GM12864 (cell line): Measurements from ENCODE around the gene AMOTL1.
"Not testable (repeated sequence)": the region's sequence is repeated elsewhere in the genome, so short reads cannot be mapped to it uniquely, and the experiment has no call there.

Experiments used
- DNase-seq: peaks from one replicate; pipeline ENCODE4 v3.0.0-alpha.2; 2011; ENCODE audit warnings: low read depth
- H3K4me3 ChIP-seq: 2 replicates; pipeline ENCODE4 v1.5.1; 2011; ENCODE audit warnings: mild to moderate bottlenecking, low read depth, low read length, control low read depth
- TF ChIP-seq, protein P1 (sequence below): IDR thresholded peaks from 2 replicates; pipeline ENCODE4 v1.5.1; 2011; ENCODE audit warnings: low read depth, mild to moderate bottlenecking, moderate library complexity, low read length, control low read depth, inconsistent platforms; ENCODE audit errors: missing control alignments

Gene AMOTL1

GRCh38 chr11:94851864-94852636, 83.9 kb downstream of the AMOTL1 start:
- DNase-seq, result no peak
- TF ChIP-seq, protein P1, sequence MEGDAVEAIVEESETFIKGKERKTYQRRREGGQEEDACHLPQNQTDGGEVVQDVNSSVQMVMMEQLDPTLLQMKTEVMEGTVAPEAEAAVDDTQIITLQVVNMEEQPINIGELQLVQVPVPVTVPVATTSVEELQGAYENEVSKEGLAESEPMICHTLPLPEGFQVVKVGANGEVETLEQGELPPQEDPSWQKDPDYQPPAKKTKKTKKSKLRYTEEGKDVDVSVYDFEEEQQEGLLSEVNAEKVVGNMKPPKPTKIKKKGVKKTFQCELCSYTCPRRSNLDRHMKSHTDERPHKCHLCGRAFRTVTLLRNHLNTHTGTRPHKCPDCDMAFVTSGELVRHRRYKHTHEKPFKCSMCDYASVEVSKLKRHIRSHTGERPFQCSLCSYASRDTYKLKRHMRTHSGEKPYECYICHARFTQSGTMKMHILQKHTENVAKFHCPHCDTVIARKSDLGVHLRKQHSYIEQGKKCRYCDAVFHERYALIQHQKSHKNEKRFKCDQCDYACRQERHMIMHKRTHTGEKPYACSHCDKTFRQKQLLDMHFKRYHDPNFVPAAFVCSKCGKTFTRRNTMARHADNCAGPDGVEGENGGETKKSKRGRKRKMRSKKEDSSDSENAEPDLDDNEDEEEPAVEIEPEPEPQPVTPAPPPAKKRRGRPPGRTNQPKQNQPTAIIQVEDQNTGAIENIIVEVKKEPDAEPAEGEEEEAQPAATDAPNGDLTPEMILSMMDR, result no peak
- H3K4me3 ChIP-seq, result no peak overlapping the region

DNA sequence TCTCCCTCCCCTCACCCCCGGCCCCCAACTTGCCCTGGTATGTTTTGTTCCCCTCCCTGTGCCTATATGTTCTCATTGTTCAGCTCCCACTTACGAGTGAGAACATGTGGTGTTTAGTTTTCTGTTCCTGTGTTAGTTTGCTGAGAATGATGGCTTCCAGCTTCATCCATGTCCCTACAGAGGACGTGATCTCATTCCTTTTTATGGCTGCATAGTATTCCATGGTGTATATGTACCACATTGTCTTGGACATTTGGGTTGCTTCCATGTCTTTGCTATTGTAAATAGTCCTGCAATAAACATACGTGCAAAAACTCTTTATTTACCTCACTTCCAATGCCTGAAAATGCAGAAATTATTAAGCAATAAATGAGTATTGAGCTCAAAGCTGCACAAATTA, 85.1 kb downstream of the AMOTL1 start:
- DNase-seq, H3K4me3 ChIP-seq: not testable (repeated sequence)

- TF ChIP-seq, protein P1, result no peak
- no peak for DNase-seq
- H3K4me3 ChIP-seq, result no peak overlapping the region
These were observed 85.7 kb downstream of the AMOTL1 start for GRCh38 chr11:94853836-94854235.

DNA sequence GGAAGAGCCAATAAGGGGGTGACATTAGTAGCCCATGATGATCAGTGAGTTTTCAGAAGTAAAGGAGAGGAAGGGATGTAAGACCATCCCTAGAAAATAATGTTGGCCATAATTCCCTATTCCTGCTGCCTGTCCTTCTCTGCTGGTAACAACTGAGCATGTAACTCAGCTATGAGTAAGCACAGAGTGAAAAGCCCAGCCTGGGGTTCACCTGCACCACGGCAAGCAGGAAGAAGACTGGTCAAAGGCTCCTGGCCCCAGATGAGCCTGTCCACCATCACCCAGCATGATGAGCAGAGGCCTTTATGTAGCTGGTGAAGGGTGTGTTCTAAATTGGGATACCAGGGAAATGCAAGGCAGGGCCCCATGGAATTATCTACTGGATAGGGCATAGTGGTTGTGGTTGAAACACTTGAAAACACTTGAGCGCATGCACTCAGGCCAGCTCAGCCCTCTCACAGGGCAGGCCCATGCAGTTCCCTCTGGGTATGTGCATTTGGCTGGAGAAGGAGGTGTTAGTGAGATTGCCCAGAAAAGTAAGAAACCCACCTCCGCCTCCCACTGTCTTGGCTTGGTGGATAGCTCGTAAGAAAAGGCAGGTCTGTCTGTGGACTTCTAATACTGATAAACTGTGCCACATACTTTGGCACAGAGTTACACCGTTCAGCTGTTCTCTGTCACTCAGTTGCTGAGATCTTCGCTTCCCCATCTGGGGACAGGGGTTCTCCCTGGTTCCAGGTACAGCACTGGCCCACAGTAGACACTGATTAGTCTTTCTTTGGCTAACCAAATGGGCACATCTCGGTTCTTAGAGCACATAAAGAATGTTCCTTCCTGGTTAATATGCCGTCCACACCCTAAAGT, 86.8 kb downstream of the AMOTL1 start:
- DNase-seq, result no peak
- TF ChIP-seq, protein P1, result no peak
- H3K4me3 ChIP-seq, result no peak overlapping the region

GRCh38 chr11:94855666-94856065, 87.5 kb downstream of the AMOTL1 start:
- DNase-seq, result no peak
- TF ChIP-seq, protein P1, result no peak
- no peak overlapping the region for H3K4me3 ChIP-seq

GRCh38 chr11:94856443-94856842, 88.3 kb downstream of the AMOTL1 start:
- no peak for DNase-seq
- no peak overlapping the region for H3K4me3 ChIP-seq
- TF ChIP-seq, protein P1, result no peak

GRCh38 chr11:94857337-94857736, 89.2 kb downstream of the AMOTL1 start:
- TF ChIP-seq, protein P1, result no peak
- H3K4me3 ChIP-seq, result no peak overlapping the region

More at GRCh38 chr11:94857337-94857736, 89.2 kb downstream of the AMOTL1 start:
- DNase-seq, result no peak
